ENCODE data around the gene FBXW7.

The FBXW7 gene

GRCh38 chr4:152364383-152364782, 171.5 kb downstream of the FBXW7 start:
- no peak for DNase-seq

GRCh38 chr4:152363904-152364303, 172.0 kb downstream of the FBXW7 start:
- no peak for DNase-seq

GRCh38 chr4:152363086-152363485, 172.8 kb downstream of the FBXW7 start:
- no peak for DNase-seq

- no peak for DNase-seq
These were observed 175.9 kb downstream of the FBXW7 start for GRCh38 chr4:152360045-152360410.

GRCh38 chr4:152359208-152360044, 176.5 kb downstream of the FBXW7 start:
- no peak for DNase-seq

GRCh38 chr4:152357206-152357605, 178.7 kb downstream of the FBXW7 start:
- DNase-seq = no peak

GRCh38 chr4:152356428-152357034, 179.4 kb downstream of the FBXW7 start:
- no peak for DNase-seq

- peak; percentile 11 to 82 for DNase-seq
These were observed 183.2 kb downstream of the FBXW7 start for GRCh38 chr4:152352622-152353116.

- no peak for DNase-seq
These were observed 183.7 kb downstream of the FBXW7 start for GRCh38 chr4:152352215-152352614.

GRCh38 chr4:152351080-152351479, 184.8 kb downstream of the FBXW7 start:
- DNase-seq = no peak

- no peak for DNase-seq
These were observed 187.2 kb downstream of the FBXW7 start for GRCh38 chr4:152348670-152349069.

GRCh38 chr4:152346979-152347378, 188.9 kb downstream of the FBXW7 start:
- no peak for DNase-seq

- no peak for DNase-seq
These were observed 189.4 kb downstream of the FBXW7 start for GRCh38 chr4:152346526-152346925.

GRCh38 chr4:152344001-152344400, 191.9 kb downstream of the FBXW7 start:
- DNase-seq = no peak

GRCh38 chr4:152342293-152342692, 193.6 kb downstream of the FBXW7 start:
- no peak for DNase-seq

- no peak for DNase-seq
These were observed 195.1 kb downstream of the FBXW7 start for GRCh38 chr4:152340818-152341217.

- DNase-seq = no peak
These were observed 196.3 kb downstream of the FBXW7 start for GRCh38 chr4:152339576-152339975.

- DNase-seq = no peak
These were observed 201.0 kb downstream of the FBXW7 start for GRCh38 chr4:152334931-152335330.

GRCh38 chr4:152331042-152331441, 204.8 kb downstream of the FBXW7 start:
- no peak for DNase-seq

- DNase-seq = no peak
These were observed 207.3 kb downstream of the FBXW7 start for GRCh38 chr4:152328582-152328981.

GRCh38 chr4:152327606-152328453, 208.1 kb downstream of the FBXW7 start:
- DNase-seq = no peak

- no peak for DNase-seq
These were observed 210.1 kb downstream of the FBXW7 start for GRCh38 chr4:152325831-152326230.

- DNase-seq = no peak
These were observed 212.7 kb downstream of the FBXW7 start for GRCh38 chr4:152323221-152323620.
